Liver (tissue), 3 donors: ENCODE measurements around the gene NR5A1.

ENCODE experiments used
- EGR1 ChIP-seq, 2 donors: IDR thresholded peaks; 2 replicates each; pipeline ENCODE4 v1.6.1; 2016 to 2018; ENCODE audit warnings: antibody characterized with exemption in 2 of 2, low read depth in 2 of 2
- FOXA2 ChIP-seq: IDR thresholded peaks from 2 replicates; pipeline ENCODE4 v1.6.1; 2016; ENCODE audit warnings: antibody characterized with exemption
- GABPA ChIP-seq, 2 donors: IDR thresholded peaks in 1 of 2; conservative IDR thresholded peaks in 1 of 2; 2 replicates each; pipeline ENCODE4 v1.6.1; 2016; ENCODE audit warnings: antibody characterized with exemption in 2 of 2, mild to moderate bottlenecking in 1 of 2, moderate library complexity in 1 of 2
- JUND ChIP-seq, 2 donors: IDR thresholded peaks; 2 replicates each; pipeline ENCODE4 v1.6.1; 2016; ENCODE audit warnings: antibody characterized with exemption in 2 of 2
- RAD21 ChIP-seq, 2 donors: IDR thresholded peaks; 2 replicates each; pipeline ENCODE4 v1.6.1; 2016; ENCODE audit warnings: antibody characterized with exemption in 2 of 2, mild to moderate bottlenecking in 2 of 2
- REST ChIP-seq: IDR thresholded peaks from 2 replicates; pipeline ENCODE4 v1.6.1; 2016; ENCODE audit warnings: antibody characterized with exemption, mild to moderate bottlenecking
- TAF1 ChIP-seq: conservative IDR thresholded peaks from 2 replicates; pipeline ENCODE4 v1.6.1; 2016; ENCODE audit warnings: antibody characterized with exemption, mild to moderate bottlenecking
- ZBTB33 ChIP-seq: IDR thresholded peaks from 2 replicates; pipeline ENCODE4 v1.6.1; 2016; ENCODE audit warnings: antibody characterized with exemption
- TF ChIP-seq, protein P1 (sequence below): fragments of 150-350 bp; IDR thresholded peaks from 2 replicates; pipeline ENCODE4 v1.5.1; 2017; ENCODE audit warnings: improper control_type of control experiment, low read depth, low read length; ENCODE audit not compliant: missing input control
- donor health status: healthy.
- donor health status: healthy.

DNA sequence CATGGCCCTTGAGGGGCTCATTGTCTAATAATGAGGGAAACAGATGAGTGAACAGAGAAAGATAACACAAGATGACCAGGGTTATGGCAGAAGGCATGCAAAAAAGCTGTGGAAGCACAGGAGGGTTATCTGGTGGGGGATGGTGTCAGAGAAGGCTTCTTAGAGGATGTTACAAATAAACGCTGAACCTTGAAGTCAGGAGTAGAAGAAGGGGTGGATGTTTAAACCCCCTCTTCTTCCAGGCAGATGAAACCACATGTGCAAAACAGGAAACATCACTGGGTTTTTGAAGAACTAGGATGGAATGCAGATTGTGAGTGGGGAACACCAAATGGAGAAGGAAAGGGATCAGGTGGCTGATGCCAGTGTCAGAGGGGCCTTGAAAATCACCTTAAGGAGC, 41.8 kb upstream of the NR5A1 start:
- TF ChIP-seq, protein P1, sequence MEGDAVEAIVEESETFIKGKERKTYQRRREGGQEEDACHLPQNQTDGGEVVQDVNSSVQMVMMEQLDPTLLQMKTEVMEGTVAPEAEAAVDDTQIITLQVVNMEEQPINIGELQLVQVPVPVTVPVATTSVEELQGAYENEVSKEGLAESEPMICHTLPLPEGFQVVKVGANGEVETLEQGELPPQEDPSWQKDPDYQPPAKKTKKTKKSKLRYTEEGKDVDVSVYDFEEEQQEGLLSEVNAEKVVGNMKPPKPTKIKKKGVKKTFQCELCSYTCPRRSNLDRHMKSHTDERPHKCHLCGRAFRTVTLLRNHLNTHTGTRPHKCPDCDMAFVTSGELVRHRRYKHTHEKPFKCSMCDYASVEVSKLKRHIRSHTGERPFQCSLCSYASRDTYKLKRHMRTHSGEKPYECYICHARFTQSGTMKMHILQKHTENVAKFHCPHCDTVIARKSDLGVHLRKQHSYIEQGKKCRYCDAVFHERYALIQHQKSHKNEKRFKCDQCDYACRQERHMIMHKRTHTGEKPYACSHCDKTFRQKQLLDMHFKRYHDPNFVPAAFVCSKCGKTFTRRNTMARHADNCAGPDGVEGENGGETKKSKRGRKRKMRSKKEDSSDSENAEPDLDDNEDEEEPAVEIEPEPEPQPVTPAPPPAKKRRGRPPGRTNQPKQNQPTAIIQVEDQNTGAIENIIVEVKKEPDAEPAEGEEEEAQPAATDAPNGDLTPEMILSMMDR, result no peak
- TF ChIP-seq EGR1 (IDR thresholded peaks at IDR 0.05; ENCODE audit: low read depth in 2 of 2) (no peak), FOXA2 (no peak), RAD21 (IDR thresholded peaks at IDR 0.05) (no peak), ZBTB33 (no peak), JUND (IDR thresholded peaks at IDR 0.05) (no peak), TAF1 (no peak), REST (no peak), GABPA (IDR thresholded peaks at IDR 0.05 in 1 of 2, conservative IDR thresholded peaks at IDR 0.05 in 1 of 2) (no peak)
